H9 (cell line): Measurements from ENCODE around the gene KLLN. TPM values are rescaled to one million over a fixed set of nuclear protein-coding genes. Genes with fewer than 3 reads are reported as not detected.

Source experiments
- DNase-seq: peaks from one replicate; pipeline ENCODE4 v3.0.0-alpha.2; 2017
- H2AFZ ChIP-seq: one replicate; pipeline ENCODE4 v1.6.1; 2013; ENCODE audit warnings: mild to moderate bottlenecking, low read length, control low read depth, moderate library complexity
- H2AK5ac ChIP-seq: 2 replicates; pipeline ENCODE4 v1.6.1; 2013; ENCODE audit warnings: low read length, control low read depth, mixed read lengths; ENCODE audit not compliant: insufficient read length
- H2BK120ac ChIP-seq: one replicate; pipeline ENCODE4 v1.6.1; 2013; ENCODE audit warnings: low read depth, mild to moderate bottlenecking, low read length, control low read depth, inconsistent platforms; ENCODE audit not compliant: poor library complexity, severe bottlenecking
- H2BK12ac ChIP-seq: 2 replicates; pipeline ENCODE4 v1.6.1; 2013; ENCODE audit warnings: low read length, control low read depth, mixed read lengths, low read depth; ENCODE audit not compliant: insufficient read length
- H2BK15ac ChIP-seq: 2 replicates; pipeline ENCODE4 v1.6.1; 2013; ENCODE audit warnings: low read depth, low read length, control low read depth
- H2BK20ac ChIP-seq: one replicate; pipeline ENCODE4 v1.6.1; 2013; ENCODE audit warnings: low read depth, mild to moderate bottlenecking, low read length, control low read depth, inconsistent platforms; ENCODE audit not compliant: poor library complexity, severe bottlenecking
- H2BK5ac ChIP-seq: 2 replicates; pipeline ENCODE4 v1.6.1; 2013; ENCODE audit warnings: low read length, control low read depth, mixed read lengths; ENCODE audit not compliant: insufficient read length
- H3K14ac ChIP-seq: 2 replicates; pipeline ENCODE4 v1.6.1; 2013; ENCODE audit warnings: low read length, control low read depth; ENCODE audit not compliant: insufficient read depth
- H3K18ac ChIP-seq: 2 replicates; pipeline ENCODE4 v1.6.1; 2013; ENCODE audit warnings: low read depth, mild to moderate bottlenecking, mixed read lengths, low read length, control low read depth; ENCODE audit not compliant: insufficient read length
- H3K23ac ChIP-seq: 2 replicates; pipeline ENCODE4 v1.6.1; 2013; ENCODE audit warnings: low read length, control low read depth, mixed read lengths, low read depth; ENCODE audit not compliant: insufficient read length
- H3K23me2 ChIP-seq: 2 replicates; pipeline ENCODE4 v1.6.1; 2013; ENCODE audit warnings: low read depth, mild to moderate bottlenecking, mixed read lengths, low read length, control low read depth; ENCODE audit not compliant: insufficient read length, poor library complexity, severe bottlenecking
- H3K27ac ChIP-seq: 2 replicates; pipeline ENCODE4 v1.5.1; 2013; ENCODE audit warnings: low read length, control low read depth, mixed read lengths, low read depth; ENCODE audit not compliant: insufficient read length
- H3K27me3 ChIP-seq: 2 replicates; pipeline ENCODE4 v1.6.1; 2013; ENCODE audit warnings: low read length, control low read depth, inconsistent platforms; ENCODE audit not compliant: insufficient read depth
- H3K4ac ChIP-seq: 2 replicates; pipeline ENCODE4 v1.6.1; 2013; ENCODE audit warnings: low read depth, mild to moderate bottlenecking, control low read depth, inconsistent platforms, low read length, moderate library complexity
- H3K4me1 ChIP-seq: 2 replicates; pipeline ENCODE4 v1.6.1; 2013; ENCODE audit warnings: low read length, control low read depth, inconsistent platforms; ENCODE audit not compliant: insufficient read depth
- H3K4me2 ChIP-seq: 2 replicates; pipeline ENCODE4 v1.6.1; 2013; ENCODE audit warnings: low read length, control low read depth, mixed read lengths; ENCODE audit not compliant: insufficient read length, insufficient read depth
- H3K56ac ChIP-seq: 2 replicates; pipeline ENCODE4 v1.6.1; 2013; ENCODE audit warnings: low read depth, mild to moderate bottlenecking, mixed read lengths, low read length, control low read depth; ENCODE audit not compliant: insufficient read length
- H3K79me1 ChIP-seq: 2 replicates; pipeline ENCODE4 v1.6.1; 2013; ENCODE audit warnings: low read depth, mild to moderate bottlenecking, moderate library complexity, low read length, control low read depth, inconsistent platforms; ENCODE audit not compliant: insufficient read depth, poor library complexity, severe bottlenecking
- H3K79me2 ChIP-seq: 2 replicates; pipeline ENCODE4 v1.6.1; 2013; ENCODE audit warnings: low read length, control low read depth, inconsistent platforms; ENCODE audit not compliant: insufficient read depth
- H3K9ac ChIP-seq: 2 replicates; pipeline ENCODE4 v1.6.1; 2013; ENCODE audit warnings: low read length, control low read depth, mixed read lengths; ENCODE audit not compliant: insufficient read length; ENCODE audit errors: extremely low read depth
- H3K9me3 ChIP-seq: one replicate; pipeline ENCODE4 v1.6.1; 2013; ENCODE audit warnings: low read depth, low read length, inconsistent platforms; ENCODE audit not compliant: control insufficient read depth
- H3T11ph ChIP-seq: one replicate; pipeline ENCODE4 v1.6.1; 2013; ENCODE audit warnings: mild to moderate bottlenecking, low read length, control low read depth, inconsistent platforms
- H4K20me1 ChIP-seq: one replicate; pipeline ENCODE4 v1.6.1; 2013; ENCODE audit not compliant: control insufficient read depth, insufficient read length, insufficient read depth
- H4K5ac ChIP-seq: 2 replicates; pipeline ENCODE4 v1.6.1; 2013; ENCODE audit warnings: low read depth, mild to moderate bottlenecking, mixed read lengths, low read length, control low read depth; ENCODE audit not compliant: insufficient read length
- H4K8ac ChIP-seq: replicated peaks from 2 replicates; pipeline ENCODE4 v1.6.1; 2013; ENCODE audit warnings: low read length, control low read depth, mixed read lengths, low read depth; ENCODE audit not compliant: insufficient read length
- H4K91ac ChIP-seq: 2 replicates; pipeline ENCODE4 v1.6.1; 2013; ENCODE audit warnings: low read depth, mild to moderate bottlenecking, moderate library complexity, mixed read lengths, low read length, control low read depth; ENCODE audit not compliant: insufficient read length
- H3K27ac Mint-ChIP-seq, 3 experiments: 2 replicates in 2 of 3; 3 replicates in 1 of 3; pipeline ENCODE4 v1.8.0; 2020 to 2021; ENCODE audit warnings: mixed read lengths in 3 of 3, mild to moderate bottlenecking in 1 of 3, moderate library complexity in 1 of 3
- H3K27me3 Mint-ChIP-seq: 2 replicates; pipeline ENCODE4 v1.8.0; 2021; ENCODE audit warnings: low read depth, mild to moderate bottlenecking, moderate library complexity, mixed read lengths
- H3K36me3 Mint-ChIP-seq, 3 experiments: 2 replicates in 2 of 3; 3 replicates in 1 of 3; pipeline ENCODE4 v1.8.0; 2020 to 2021; ENCODE audit warnings: low read depth in 3 of 3, mixed read lengths in 3 of 3; ENCODE audit not compliant: insufficient read depth in 1 of 3
- H3K4me1 Mint-ChIP-seq, 2 experiments: 2 replicates each; pipeline ENCODE4 v1.8.0; 2020; ENCODE audit warnings: mixed read lengths in 2 of 2
- H3K4me3 Mint-ChIP-seq, 2 experiments: 2 replicates in 1 of 2; 3 replicates in 1 of 2; pipeline ENCODE4 v1.8.0; 2020 to 2021; ENCODE audit warnings: mild to moderate bottlenecking in 2 of 2, mixed read lengths in 2 of 2, moderate library complexity in 1 of 2
- H3K9me3 Mint-ChIP-seq, 2 experiments: 2 replicates in 1 of 2; 3 replicates in 1 of 2; pipeline ENCODE4 v1.8.0; 2020; ENCODE audit warnings: mild to moderate bottlenecking in 2 of 2, mixed read lengths in 2 of 2, moderate library complexity in 1 of 2
- CTCF ChIP-seq: fragments of 200-600 bp; sonication (generic); conservative IDR thresholded peaks from 3 replicates; pipeline ENCODE4 v1.8.0; 2021; ENCODE audit warnings: antibody characterized with exemption, mild to moderate bottlenecking
- WGBS: extraction: QIAGEN DNeasy Blood & Tissue Kit; methylation state at CpG from one replicate; pipeline ENCODE4 v1.1.7; 2013; ENCODE audit warnings: missing lambda C conversion rate, low lambda C conversion rate, mixed read lengths; ENCODE audit not compliant: insufficient read length; ENCODE audit errors: extremely low coverage; 5-methylcytosine and 5-hydroxymethylcytosine counted together
- total RNA-seq: library from RNA; stranded (reverse); gene quantifications from 2 replicates; pipeline ENCODE4 v1.2.1, GENCODE V29; 2021

KLLN gene
- total RNA-seq, 1 experiment from 2014 or later, result 0.79 TPM

DNA sequence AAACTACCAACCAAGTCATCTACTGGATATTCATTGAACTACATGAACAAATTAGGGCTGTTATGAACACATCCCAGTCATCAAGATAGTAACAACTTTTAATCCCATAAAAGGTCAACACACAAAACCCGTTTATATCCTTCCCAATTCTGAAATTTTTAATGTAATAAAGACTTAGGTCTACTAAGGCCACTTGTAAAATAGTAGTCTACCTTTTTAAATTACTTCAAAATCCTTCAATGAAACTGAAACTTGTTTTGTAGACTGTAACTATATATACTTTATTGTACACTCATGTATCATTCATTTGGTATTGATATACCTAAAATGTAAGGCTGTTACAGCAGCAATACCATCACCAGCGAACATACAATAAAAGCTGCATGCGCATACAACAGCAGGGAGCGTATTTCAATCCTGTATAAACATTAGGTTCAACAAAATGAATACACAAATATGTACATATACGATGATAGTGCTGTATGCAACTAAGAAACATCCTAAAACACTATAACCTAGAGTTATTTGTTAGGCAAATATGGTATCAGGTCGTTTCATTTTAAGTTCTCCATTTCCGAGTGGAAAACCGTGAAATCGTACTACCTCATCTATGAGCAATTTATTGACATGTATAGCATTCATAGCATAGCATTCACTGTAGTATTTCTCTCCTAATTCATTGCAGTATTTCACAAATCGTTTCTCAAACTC lies 46.3 kb downstream of the KLLN start:
- Histone ChIP-seq H3K9ac (peak overlapping the region; percentile 90), H3K14ac (peak overlapping the region; percentile 80; the same call in 1 of the 2 replicates), H4K8ac (no peak overlapping the region), H4K5ac (no peak overlapping the region), H3K79me2 (peaks cover 21% of the 10 kb centered on the region; the same call in 1 of the 2 replicates), H2BK15ac (no peak overlapping the region), H3K79me1 (no peaks in the 10 kb centered on the region), H2AK5ac (no peak overlapping the region), H3K4me2 (peak overlapping the region; percentile 68), H3K23ac (no peak overlapping the region), H3K56ac (no peak overlapping the region), H3K18ac (no peak overlapping the region), H3T11ph (no peak overlapping the region), H2BK5ac (no peak overlapping the region), H2AFZ (no peak overlapping the region), H3K4me1 (no peaks in the 10 kb centered on the region), H3K4ac (no peak overlapping the region), H3K9me3 (no peaks in the 10 kb centered on the region), H4K20me1 (no peaks in the 10 kb centered on the region), H4K91ac (no peak overlapping the region), H3K27me3 (no peaks in the 10 kb centered on the region), H2BK120ac (no peak overlapping the region), H3K23me2 (peaks cover 6% of the 10 kb centered on the region), H2BK12ac (no peak overlapping the region), H3K27ac (peak overlapping the region; percentile 15), H2BK20ac (no peak overlapping the region)
- H3K27me3 Mint-ChIP-seq, result peaks cover 2% of the 10 kb centered on the region; the same call in 1 of the 2 replicates
- H3K27ac Mint-ChIP-seq, result peak overlapping the region; percentile 95 to 99 (median 98)
- WGBS, result no CpG with 5 or more reads among the region's 10 CpGs
- DNase-seq, result no peak
- H3K9me3 Mint-ChIP-seq, result no peaks in the 10 kb centered on the region
- H3K4me1 Mint-ChIP-seq, result peaks cover 19 to 20% of the 10 kb centered on the region in 2 experiments
- no peak for TF ChIP-seq CTCF
- peaks cover 6 to 14% (median 9%) of the 10 kb centered on the region in 3 experiments for H3K36me3 Mint-ChIP-seq
- H3K4me3 Mint-ChIP-seq, result peak overlapping the region; percentile 96 to 97
